HepG2 (cell line): Measurements from ENCODE around the gene CPSF4. TPM values are rescaled to one million over a fixed set of nuclear protein-coding genes. Genes with fewer than 3 reads are reported as not detected.

Experiments
- ARNT2 ChIP-seq: sonication (generic); formaldehyde crosslinking; IDR thresholded peaks from 2 replicates; pipeline ENCODE4 v1.8.0; 2022; ENCODE audit warnings: mild to moderate bottlenecking, low read depth, missing genetic modification reagents, moderate library complexity
- CEBPG ChIP-seq: IDR thresholded peaks from 2 replicates; pipeline ENCODE4 v1.6.1; 2016
- EP300 ChIP-seq, 3 experiments: sonication (generic) in 1 of 3; formaldehyde crosslinking in 1 of 3; IDR thresholded peaks; 2 replicates each; pipeline versions ENCODE4 v1.5.1 to v1.6.1; 2011 to 2020; ENCODE audit warnings: low read depth in 2 of 3, low read length in 2 of 3, borderline replicate concordance in 1 of 3, improper control_type of control experiment in 1 of 3, mild to moderate bottlenecking in 1 of 3, missing genetic modification reagents in 1 of 3, moderate library complexity in 1 of 3
- ERF ChIP-seq: IDR thresholded peaks from 2 replicates; pipeline ENCODE4 v1.6.1; 2018; ENCODE audit warnings: missing biosample characterization, missing genetic modification reagents
- ESRRA ChIP-seq: sonication (generic); formaldehyde crosslinking; IDR thresholded peaks from 2 replicates; pipeline ENCODE4 v1.5.1; 2020; ENCODE audit warnings: mild to moderate bottlenecking, low read depth, missing genetic modification reagents
- EZH2 ChIP-seq: conservative IDR thresholded peaks from 2 replicates; pipeline ENCODE4 v1.6.1; 2012; ENCODE audit warnings: mild to moderate bottlenecking, low read depth, low read length, moderate library complexity
- FOXM1 ChIP-seq: sonication (generic); formaldehyde crosslinking; IDR thresholded peaks from 2 replicates; pipeline ENCODE4 v1.5.0; 2020; ENCODE audit warnings: missing genetic modification reagents
- MLLT10 ChIP-seq: sonication (generic); formaldehyde crosslinking; IDR thresholded peaks from 2 replicates; pipeline ENCODE4 v1.4.0; 2020; ENCODE audit warnings: missing genetic modification reagents
- PAXIP1 ChIP-seq: sonication (generic); formaldehyde crosslinking; conservative IDR thresholded peaks from 2 replicates; pipeline ENCODE4 v1.4.0; 2020; ENCODE audit warnings: mild to moderate bottlenecking, missing genetic modification reagents, moderate library complexity
- PRPF4 ChIP-seq: fragments of 200-400 bp; formaldehyde crosslinking; IDR thresholded peaks from 2 replicates; pipeline ENCODE4 v1.6.1; 2016; ENCODE audit warnings: low read length, low read depth; ENCODE audit not compliant: poor library complexity, severe bottlenecking
- ZFAT ChIP-seq: sonication (generic); formaldehyde crosslinking; conservative IDR thresholded peaks from 2 replicates; pipeline ENCODE4 v1.8.1; 2023; ENCODE audit warnings: missing genetic modification reagents, inconsistent platforms
- ZFP1 ChIP-seq: IDR thresholded peaks from 2 replicates; pipeline ENCODE4 v1.6.1; 2016
- ZFY ChIP-seq: sonication (generic); formaldehyde crosslinking; IDR thresholded peaks from 2 replicates; pipeline ENCODE4 v1.4.0; 2020; ENCODE audit warnings: missing genetic modification reagents
- ZNF720 ChIP-seq: sonication (generic); formaldehyde crosslinking; IDR thresholded peaks from 2 replicates; pipeline ENCODE4 v1.4.0; 2020; ENCODE audit warnings: missing genetic modification reagents
- ZNF747 ChIP-seq: sonication (generic); formaldehyde crosslinking; IDR thresholded peaks from 2 replicates; pipeline ENCODE4 v1.8.1; 2023; ENCODE audit warnings: missing genetic modification reagents, mild to moderate bottlenecking, borderline replicate concordance
- polyA plus RNA-seq, 8 experiments: library from polyadenylated mRNA; depleted of rRNA in 3 of 8; stranded (reverse) in 7 of 8; unstranded in 1 of 8; fragments of >200 nt; fragmentation: Illumina TruSeq in 4 of 8; extraction: Trizol in 4 of 8; gene quantifications; 2 replicates each; pipeline versions ENCODE4 v1.2.1 to v1.2.3, GENCODE V29; 2011 to 2016; ENCODE audit warnings: low read depth in 4 of 8, missing spikeins in 1 of 8, mixed read lengths in 1 of 8; ENCODE audit not compliant: insufficient read depth in 1 of 8
- total RNA-seq, 5 experiments: library from RNA; depleted of rRNA; stranded (reverse); fragments of >200 nt; fragmentation: Illumina TruSeq; extraction: Trizol; gene quantifications; 2 replicates each; pipeline ENCODE4 v1.2.3, GENCODE V29; 2016; ENCODE audit warnings: low read depth in 1 of 5
- TF ChIP-seq, protein P1 (sequence below): sonication (generic); formaldehyde crosslinking; IDR thresholded peaks from 2 replicates; pipeline ENCODE4 v1.4.0; 2020; ENCODE audit warnings: missing genetic modification reagents
- TF ChIP-seq, protein P2 (sequence below): sonication (generic); formaldehyde crosslinking; IDR thresholded peaks from 2 replicates; pipeline ENCODE4 v1.4.0; 2020; ENCODE audit warnings: missing genetic modification reagents
- TF ChIP-seq, protein P3 (sequence below): sonication (generic); formaldehyde crosslinking; IDR thresholded peaks from 2 replicates; pipeline ENCODE4 v1.4.0; 2020; ENCODE audit warnings: missing genetic modification reagents
- TF ChIP-seq, protein P4 (sequence below): sonication (generic); formaldehyde crosslinking; IDR thresholded peaks from 2 replicates; pipeline ENCODE4 v1.8.0; 2022; ENCODE audit warnings: mild to moderate bottlenecking, missing genetic modification reagents; ENCODE audit not compliant: insufficient replicate concordance

CPSF4 gene
- total and polyA plus RNA-seq, 2 of the 13 experiments (the other 11 are each of a cell fraction or from before 2014, with no cell fraction given): 34.1 to 49.6 TPM

- TF ChIP-seq, protein P1, sequence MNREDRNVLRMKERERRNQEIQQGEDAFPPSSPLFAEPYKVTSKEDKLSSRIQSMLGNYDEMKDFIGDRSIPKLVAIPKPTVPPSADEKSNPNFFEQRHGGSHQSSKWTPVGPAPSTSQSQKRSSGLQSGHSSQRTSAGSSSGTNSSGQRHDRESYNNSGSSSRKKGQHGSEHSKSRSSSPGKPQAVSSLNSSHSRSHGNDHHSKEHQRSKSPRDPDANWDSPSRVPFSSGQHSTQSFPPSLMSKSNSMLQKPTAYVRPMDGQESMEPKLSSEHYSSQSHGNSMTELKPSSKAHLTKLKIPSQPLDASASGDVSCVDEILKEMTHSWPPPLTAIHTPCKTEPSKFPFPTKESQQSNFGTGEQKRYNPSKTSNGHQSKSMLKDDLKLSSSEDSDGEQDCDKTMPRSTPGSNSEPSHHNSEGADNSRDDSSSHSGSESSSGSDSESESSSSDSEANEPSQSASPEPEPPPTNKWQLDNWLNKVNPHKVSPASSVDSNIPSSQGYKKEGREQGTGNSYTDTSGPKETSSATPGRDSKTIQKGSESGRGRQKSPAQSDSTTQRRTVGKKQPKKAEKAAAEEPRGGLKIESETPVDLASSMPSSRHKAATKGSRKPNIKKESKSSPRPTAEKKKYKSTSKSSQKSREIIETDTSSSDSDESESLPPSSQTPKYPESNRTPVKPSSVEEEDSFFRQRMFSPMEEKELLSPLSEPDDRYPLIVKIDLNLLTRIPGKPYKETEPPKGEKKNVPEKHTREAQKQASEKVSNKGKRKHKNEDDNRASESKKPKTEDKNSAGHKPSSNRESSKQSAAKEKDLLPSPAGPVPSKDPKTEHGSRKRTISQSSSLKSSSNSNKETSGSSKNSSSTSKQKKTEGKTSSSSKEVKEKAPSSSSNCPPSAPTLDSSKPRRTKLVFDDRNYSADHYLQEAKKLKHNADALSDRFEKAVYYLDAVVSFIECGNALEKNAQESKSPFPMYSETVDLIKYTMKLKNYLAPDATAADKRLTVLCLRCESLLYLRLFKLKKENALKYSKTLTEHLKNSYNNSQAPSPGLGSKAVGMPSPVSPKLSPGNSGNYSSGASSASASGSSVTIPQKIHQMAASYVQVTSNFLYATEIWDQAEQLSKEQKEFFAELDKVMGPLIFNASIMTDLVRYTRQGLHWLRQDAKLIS: 0 out of 2 replicates have a peak, but pooled peaks have one; percentile 20
- TF ChIP-seq ZFY (CRISPR knock-in tag) (peak; percentile 85), EZH2 (no peak), PAXIP1 (CRISPR knock-in tag) (peak; percentile 62), EP300 (IDR thresholded peaks at IDR 0.05; ENCODE audit: low read depth in 2 of 2, low read length in 2 of 2) (peak; percentile 41 to 54; a peak in 1 of 4 replicates), EP300 (CRISPR knock-in tag; IDR thresholded peaks at IDR 0.05; ENCODE audit: borderline replicate concordance) (peak; percentile 42; the same call in 1 of the 2 replicates), ARNT2 (peak; percentile 75; the same call in 1 of the 2 replicates), ZNF720 (CRISPR knock-in tag) (no peak), ZFAT (CRISPR knock-in tag) (no peak), ZFP1 (peak; percentile 95), CEBPG (CRISPR knock-in tag) (peak; percentile 100), ZNF747 (CRISPR knock-in tag) (no peak), FOXM1 (CRISPR knock-in tag) (no peak), MLLT10 (no peak), PRPF4 (no peak), ESRRA (CRISPR knock-in tag) (peak; percentile 70), ERF (peak; percentile 92)
- TF ChIP-seq, protein P2, sequence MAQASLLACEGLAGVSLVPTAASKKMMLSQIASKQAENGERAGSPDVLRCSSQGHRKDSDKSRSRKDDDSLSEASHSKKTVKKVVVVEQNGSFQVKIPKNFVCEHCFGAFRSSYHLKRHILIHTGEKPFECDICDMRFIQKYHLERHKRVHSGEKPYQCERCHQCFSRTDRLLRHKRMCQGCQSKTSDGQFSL (CRISPR knock-in tag): no peak
- TF ChIP-seq, protein P3, sequence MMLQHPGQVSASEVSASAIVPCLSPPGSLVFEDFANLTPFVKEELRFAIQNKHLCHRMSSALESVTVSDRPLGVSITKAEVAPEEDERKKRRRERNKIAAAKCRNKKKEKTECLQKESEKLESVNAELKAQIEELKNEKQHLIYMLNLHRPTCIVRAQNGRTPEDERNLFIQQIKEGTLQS (CRISPR knock-in tag): peak; percentile 100
- TF ChIP-seq, protein P4, sequence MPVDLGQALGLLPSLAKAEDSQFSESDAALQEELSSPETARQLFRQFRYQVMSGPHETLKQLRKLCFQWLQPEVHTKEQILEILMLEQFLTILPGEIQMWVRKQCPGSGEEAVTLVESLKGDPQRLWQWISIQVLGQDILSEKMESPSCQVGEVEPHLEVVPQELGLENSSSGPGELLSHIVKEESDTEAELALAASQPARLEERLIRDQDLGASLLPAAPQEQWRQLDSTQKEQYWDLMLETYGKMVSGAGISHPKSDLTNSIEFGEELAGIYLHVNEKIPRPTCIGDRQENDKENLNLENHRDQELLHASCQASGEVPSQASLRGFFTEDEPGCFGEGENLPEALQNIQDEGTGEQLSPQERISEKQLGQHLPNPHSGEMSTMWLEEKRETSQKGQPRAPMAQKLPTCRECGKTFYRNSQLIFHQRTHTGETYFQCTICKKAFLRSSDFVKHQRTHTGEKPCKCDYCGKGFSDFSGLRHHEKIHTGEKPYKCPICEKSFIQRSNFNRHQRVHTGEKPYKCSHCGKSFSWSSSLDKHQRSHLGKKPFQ (CRISPR knock-in tag): no peak
Observed at GRCh38 chr7:99408379-99409191, 30.2 kb upstream of the CPSF4 start, which contains the start of the genes BUD31 and PDAP1 (continued).
